ENCODE measurements around the gene PCK1. TPM values are rescaled to one million over a fixed set of nuclear protein-coding genes. Genes with fewer than 3 reads are reported as not detected.
A peak's percentile ranks its signal among the peaks of the same experiment; 100 is the strongest.
"Not testable (repeated sequence)": the region's sequence is repeated elsewhere in the genome, so short reads cannot be mapped to it uniquely, and the experiment has no call there.

PCK1 gene
- 17.2 TPM for polyA plus RNA-seq (ENCODE audit: insufficient read length)
- long read RNA-seq, donor 1, full-length matches to known transcripts = 1 of 1 reads
- long read RNA-seq, donor 1, partial matches to known transcripts = 0 of 1 reads
- long read RNA-seq, donor 1, other reads (novel, unspliced or antisense) = 0 of 1 reads
- long read RNA-seq, donor 2, full-length matches to known transcripts = 2 of 2 reads
- long read RNA-seq, donor 2, partial matches to known transcripts = 0 of 2 reads
- long read RNA-seq, donor 2, other reads (novel, unspliced or antisense) = 0 of 2 reads
- long read RNA-seq, donor 3, full-length matches to known transcripts = 5 of 5 reads
- long read RNA-seq, donor 3, partial matches to known transcripts = 0 of 5 reads
- long read RNA-seq, donor 3, other reads (novel, unspliced or antisense) = 0 of 5 reads
- long read RNA-seq, donor 4 = 0 reads
- long read RNA-seq, donor 5, full-length matches to known transcripts = 3 of 3 reads
- long read RNA-seq, donor 5, partial matches to known transcripts = 0 of 3 reads
- long read RNA-seq, donor 5, other reads (novel, unspliced or antisense) = 0 of 3 reads
- long read RNA-seq, donor 6, full-length matches to known transcripts = 1 of 6 reads
- long read RNA-seq, donor 6, partial matches to known transcripts = 5 of 6 reads
- long read RNA-seq, donor 6, other reads (novel, unspliced or antisense) = 0 of 6 reads
- long read RNA-seq, donor 7, full-length matches to known transcripts = 6 of 6 reads
- long read RNA-seq, donor 7, partial matches to known transcripts = 0 of 6 reads
- long read RNA-seq, donor 7, other reads (novel, unspliced or antisense) = 0 of 6 reads
- long read RNA-seq, donor 8, full-length matches to known transcripts = 3 of 3 reads
- long read RNA-seq, donor 8, partial matches to known transcripts = 0 of 3 reads
- long read RNA-seq, donor 8, other reads (novel, unspliced or antisense) = 0 of 3 reads

- no peak for DNase-seq
Observed at GRCh38 chr20:57560554-57561355, at the start of gene PCK1. Gene PCK1, plus strand, starts transcription at chr20:57561110. Its CDS starts 302 bp downstream, at chr20:57561412.

GRCh38 chr20:57511709-57512108 lies 49.2 kb upstream of the PCK1 start:
- DNase-seq = not testable (repeated sequence)

GRCh38 chr20:57512432-57512831 lies 48.5 kb upstream of the PCK1 start:
- no peak for DNase-seq

- DNase-seq = no peak
Observed at GRCh38 chr20:57513199-57513598, 47.7 kb upstream of the PCK1 start.

- DNase-seq = peak; percentile 65
Observed at GRCh38 chr20:57514273-57514751, 46.6 kb upstream of the PCK1 start.

GRCh38 chr20:57517904-57518303 lies 43.0 kb upstream of the PCK1 start:
- no peak for DNase-seq

- no peak for DNase-seq
Observed at GRCh38 chr20:57522380-57523140, 38.4 kb upstream of the PCK1 start.

GRCh38 chr20:57523782-57524181 lies 37.1 kb upstream of the PCK1 start:
- no peak for DNase-seq

- DNase-seq = no peak
Observed at GRCh38 chr20:57524511-57525176, 36.3 kb upstream of the PCK1 start, which contains the start of gene CTCFL. Gene CTCFL, minus strand, starts transcription at chr20:57525140. Its CDS starts 935 bp downstream, at chr20:57524205.

GRCh38 chr20:57525328-57526086 lies 35.4 kb upstream of the PCK1 start:
- no peak for DNase-seq

GRCh38 chr20:57526087-57526884 lies 34.6 kb upstream of the PCK1 start:
- DNase-seq = no peak

- DNase-seq = no peak
Observed at GRCh38 chr20:57526885-57527460, 33.9 kb upstream of the PCK1 start.

GRCh38 chr20:57527728-57528127 lies 33.2 kb upstream of the PCK1 start:
- no peak for DNase-seq

GRCh38 chr20:57528148-57528547 lies 32.8 kb upstream of the PCK1 start:
- no peak for DNase-seq

GRCh38 chr20:57529160-57529585 lies 31.7 kb upstream of the PCK1 start:
- DNase-seq = no peak

- DNase-seq = no peak
Observed at GRCh38 chr20:57529810-57530209, 31.1 kb upstream of the PCK1 start.

- DNase-seq = no peak
Observed at GRCh38 chr20:57530327-57530981, 30.5 kb upstream of the PCK1 start.

GRCh38 chr20:57532104-57532503 lies 28.8 kb upstream of the PCK1 start:
- DNase-seq = no peak
